H9 (cell line): ENCODE measurements around the gene FYCO1. TPM values are rescaled to one million over a fixed set of nuclear protein-coding genes. Genes with fewer than 3 reads are reported as not detected.

ENCODE experiments used
- DNase-seq: peaks from one replicate; pipeline ENCODE4 v3.0.0-alpha.2; 2017
- H2AFZ ChIP-seq: one replicate; pipeline ENCODE4 v1.6.1; 2013; ENCODE audit warnings: mild to moderate bottlenecking, low read length, control low read depth, moderate library complexity
- H2AK5ac ChIP-seq: 2 replicates; pipeline ENCODE4 v1.6.1; 2013; ENCODE audit warnings: low read length, control low read depth, mixed read lengths; ENCODE audit not compliant: insufficient read length
- H2BK120ac ChIP-seq: one replicate; pipeline ENCODE4 v1.6.1; 2013; ENCODE audit warnings: low read depth, mild to moderate bottlenecking, low read length, control low read depth, inconsistent platforms; ENCODE audit not compliant: poor library complexity, severe bottlenecking
- H2BK12ac ChIP-seq: 2 replicates; pipeline ENCODE4 v1.6.1; 2013; ENCODE audit warnings: low read length, control low read depth, mixed read lengths, low read depth; ENCODE audit not compliant: insufficient read length
- H2BK15ac ChIP-seq: 2 replicates; pipeline ENCODE4 v1.6.1; 2013; ENCODE audit warnings: low read depth, low read length, control low read depth
- H2BK20ac ChIP-seq: one replicate; pipeline ENCODE4 v1.6.1; 2013; ENCODE audit warnings: low read depth, mild to moderate bottlenecking, low read length, control low read depth, inconsistent platforms; ENCODE audit not compliant: poor library complexity, severe bottlenecking
- H2BK5ac ChIP-seq: 2 replicates; pipeline ENCODE4 v1.6.1; 2013; ENCODE audit warnings: low read length, control low read depth, mixed read lengths; ENCODE audit not compliant: insufficient read length
- H3K14ac ChIP-seq: 2 replicates; pipeline ENCODE4 v1.6.1; 2013; ENCODE audit warnings: low read length, control low read depth; ENCODE audit not compliant: insufficient read depth
- H3K18ac ChIP-seq: 2 replicates; pipeline ENCODE4 v1.6.1; 2013; ENCODE audit warnings: low read depth, mild to moderate bottlenecking, mixed read lengths, low read length, control low read depth; ENCODE audit not compliant: insufficient read length
- H3K23ac ChIP-seq: 2 replicates; pipeline ENCODE4 v1.6.1; 2013; ENCODE audit warnings: low read length, control low read depth, mixed read lengths, low read depth; ENCODE audit not compliant: insufficient read length
- H3K23me2 ChIP-seq: 2 replicates; pipeline ENCODE4 v1.6.1; 2013; ENCODE audit warnings: low read depth, mild to moderate bottlenecking, mixed read lengths, low read length, control low read depth; ENCODE audit not compliant: insufficient read length, poor library complexity, severe bottlenecking
- H3K27ac ChIP-seq: 2 replicates; pipeline ENCODE4 v1.5.1; 2013; ENCODE audit warnings: low read length, control low read depth, mixed read lengths, low read depth; ENCODE audit not compliant: insufficient read length
- H3K27me3 ChIP-seq: 2 replicates; pipeline ENCODE4 v1.6.1; 2013; ENCODE audit warnings: low read length, control low read depth, inconsistent platforms; ENCODE audit not compliant: insufficient read depth
- H3K4ac ChIP-seq: 2 replicates; pipeline ENCODE4 v1.6.1; 2013; ENCODE audit warnings: low read depth, mild to moderate bottlenecking, control low read depth, inconsistent platforms, low read length, moderate library complexity
- H3K4me1 ChIP-seq: 2 replicates; pipeline ENCODE4 v1.6.1; 2013; ENCODE audit warnings: low read length, control low read depth, inconsistent platforms; ENCODE audit not compliant: insufficient read depth
- H3K4me2 ChIP-seq: 2 replicates; pipeline ENCODE4 v1.6.1; 2013; ENCODE audit warnings: low read length, control low read depth, mixed read lengths; ENCODE audit not compliant: insufficient read length, insufficient read depth
- H3K56ac ChIP-seq: 2 replicates; pipeline ENCODE4 v1.6.1; 2013; ENCODE audit warnings: low read depth, mild to moderate bottlenecking, mixed read lengths, low read length, control low read depth; ENCODE audit not compliant: insufficient read length
- H3K79me1 ChIP-seq: 2 replicates; pipeline ENCODE4 v1.6.1; 2013; ENCODE audit warnings: low read depth, mild to moderate bottlenecking, moderate library complexity, low read length, control low read depth, inconsistent platforms; ENCODE audit not compliant: insufficient read depth, poor library complexity, severe bottlenecking
- H3K79me2 ChIP-seq: 2 replicates; pipeline ENCODE4 v1.6.1; 2013; ENCODE audit warnings: low read length, control low read depth, inconsistent platforms; ENCODE audit not compliant: insufficient read depth
- H3K9ac ChIP-seq: 2 replicates; pipeline ENCODE4 v1.6.1; 2013; ENCODE audit warnings: low read length, control low read depth, mixed read lengths; ENCODE audit not compliant: insufficient read length; ENCODE audit errors: extremely low read depth
- H3K9me3 ChIP-seq: one replicate; pipeline ENCODE4 v1.6.1; 2013; ENCODE audit warnings: low read depth, low read length, inconsistent platforms; ENCODE audit not compliant: control insufficient read depth
- H3T11ph ChIP-seq: one replicate; pipeline ENCODE4 v1.6.1; 2013; ENCODE audit warnings: mild to moderate bottlenecking, low read length, control low read depth, inconsistent platforms
- H4K20me1 ChIP-seq: one replicate; pipeline ENCODE4 v1.6.1; 2013; ENCODE audit not compliant: control insufficient read depth, insufficient read length, insufficient read depth
- H4K5ac ChIP-seq: 2 replicates; pipeline ENCODE4 v1.6.1; 2013; ENCODE audit warnings: low read depth, mild to moderate bottlenecking, mixed read lengths, low read length, control low read depth; ENCODE audit not compliant: insufficient read length
- H4K8ac ChIP-seq: replicated peaks from 2 replicates; pipeline ENCODE4 v1.6.1; 2013; ENCODE audit warnings: low read length, control low read depth, mixed read lengths, low read depth; ENCODE audit not compliant: insufficient read length
- H4K91ac ChIP-seq: 2 replicates; pipeline ENCODE4 v1.6.1; 2013; ENCODE audit warnings: low read depth, mild to moderate bottlenecking, moderate library complexity, mixed read lengths, low read length, control low read depth; ENCODE audit not compliant: insufficient read length
- H3K27ac Mint-ChIP-seq, 3 experiments: 2 replicates in 2 of 3; 3 replicates in 1 of 3; pipeline ENCODE4 v1.8.0; 2020 to 2021; ENCODE audit warnings: mixed read lengths in 3 of 3, mild to moderate bottlenecking in 1 of 3, moderate library complexity in 1 of 3
- H3K27me3 Mint-ChIP-seq: 2 replicates; pipeline ENCODE4 v1.8.0; 2021; ENCODE audit warnings: low read depth, mild to moderate bottlenecking, moderate library complexity, mixed read lengths
- H3K36me3 Mint-ChIP-seq, 3 experiments: 2 replicates in 2 of 3; 3 replicates in 1 of 3; pipeline ENCODE4 v1.8.0; 2020 to 2021; ENCODE audit warnings: low read depth in 3 of 3, mixed read lengths in 3 of 3; ENCODE audit not compliant: insufficient read depth in 1 of 3
- H3K4me1 Mint-ChIP-seq, 2 experiments: 2 replicates each; pipeline ENCODE4 v1.8.0; 2020; ENCODE audit warnings: mixed read lengths in 2 of 2
- H3K4me3 Mint-ChIP-seq, 2 experiments: 2 replicates in 1 of 2; 3 replicates in 1 of 2; pipeline ENCODE4 v1.8.0; 2020 to 2021; ENCODE audit warnings: mild to moderate bottlenecking in 2 of 2, mixed read lengths in 2 of 2, moderate library complexity in 1 of 2
- H3K9me3 Mint-ChIP-seq, 2 experiments: 2 replicates in 1 of 2; 3 replicates in 1 of 2; pipeline ENCODE4 v1.8.0; 2020; ENCODE audit warnings: mild to moderate bottlenecking in 2 of 2, mixed read lengths in 2 of 2, moderate library complexity in 1 of 2
- WGBS: extraction: QIAGEN DNeasy Blood & Tissue Kit; methylation state at CpG from one replicate; pipeline ENCODE4 v1.1.7; 2013; ENCODE audit warnings: missing lambda C conversion rate, low lambda C conversion rate, mixed read lengths; ENCODE audit not compliant: insufficient read length; ENCODE audit errors: extremely low coverage; 5-methylcytosine and 5-hydroxymethylcytosine counted together
- total RNA-seq: library from RNA; stranded (reverse); gene quantifications from 2 replicates; pipeline ENCODE4 v1.2.1, GENCODE V29; 2021
- TF ChIP-seq, protein P1 (sequence below): fragments of 200-600 bp; sonication (generic); conservative IDR thresholded peaks from 3 replicates; pipeline ENCODE4 v1.8.0; 2021; ENCODE audit warnings: antibody characterized with exemption, mild to moderate bottlenecking

Gene FYCO1
- total RNA-seq, 1 experiment from 2014 or later = 10.4 TPM

DNA sequence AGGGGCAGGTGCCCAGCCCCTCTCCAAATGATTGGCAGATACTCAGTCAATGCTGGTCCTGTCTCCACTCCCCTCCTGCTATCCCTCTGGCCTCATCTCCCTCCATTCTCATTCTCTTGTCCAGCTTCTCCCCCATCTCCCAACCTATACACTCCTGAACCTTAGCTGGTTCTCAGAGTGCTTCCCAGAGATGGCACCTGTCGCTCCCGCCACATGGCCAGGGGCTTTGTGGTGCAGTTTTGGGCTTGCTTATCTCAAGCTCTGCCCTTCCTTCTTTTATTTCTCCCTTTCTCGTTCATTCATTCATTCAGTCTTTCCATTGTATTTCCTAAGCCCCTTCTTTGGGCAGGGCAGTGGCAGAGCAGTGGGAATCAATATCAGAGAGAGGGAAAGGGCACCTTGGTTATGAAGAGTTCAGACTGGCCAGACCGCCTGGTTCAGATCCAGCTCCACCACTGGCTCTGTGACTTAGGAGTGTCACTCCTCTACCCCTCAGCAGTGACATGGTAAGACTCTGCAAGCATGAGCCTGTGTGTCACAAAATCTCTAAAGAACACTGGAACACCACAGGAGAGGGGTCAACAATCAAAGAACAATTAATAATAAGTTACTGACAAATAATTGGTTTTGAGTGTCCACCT is 72.6 kb downstream of the FYCO1 start:
- H4K91ac ChIP-seq = no peak overlapping the region

More for the DNA sequence above, 72.6 kb downstream of the FYCO1 start:
- Histone ChIP-seq H2AFZ (no peak overlapping the region), H3K27me3 (no peaks in the 10 kb centered on the region), H4K5ac (no peak overlapping the region), H2BK120ac (no peak overlapping the region), H3K23ac (no peak overlapping the region), H3K23me2 (no peaks in the 10 kb centered on the region), H3K56ac (no peak overlapping the region), H3T11ph (no peak overlapping the region), H2BK20ac (no peak overlapping the region), H4K20me1 (no peaks in the 10 kb centered on the region), H2BK12ac (no peak overlapping the region), H3K4ac (no peak overlapping the region), H3K14ac (no peak overlapping the region), H3K4me2 (no peak overlapping the region), H3K27ac (no peak overlapping the region), H3K79me1 (no peaks in the 10 kb centered on the region), H2BK5ac (no peak overlapping the region), H3K9me3 (no peaks in the 10 kb centered on the region), H3K4me1 (no peaks in the 10 kb centered on the region), H3K18ac (no peak overlapping the region), H2BK15ac (no peak overlapping the region), H3K9ac (no peak overlapping the region), H4K8ac (no peak overlapping the region), H3K79me2 (no peaks in the 10 kb centered on the region), H2AK5ac (no peak overlapping the region)
- no peak overlapping the region for H3K27ac Mint-ChIP-seq
- H3K4me3 Mint-ChIP-seq = no peak overlapping the region
- no peaks in the 10 kb centered on the region for H3K4me1 Mint-ChIP-seq
- no CpG with 5 or more reads among the region's 4 CpGs for WGBS
- DNase-seq = no peak
- no peaks in the 10 kb centered on the region for H3K9me3 Mint-ChIP-seq
- TF ChIP-seq, protein P1, sequence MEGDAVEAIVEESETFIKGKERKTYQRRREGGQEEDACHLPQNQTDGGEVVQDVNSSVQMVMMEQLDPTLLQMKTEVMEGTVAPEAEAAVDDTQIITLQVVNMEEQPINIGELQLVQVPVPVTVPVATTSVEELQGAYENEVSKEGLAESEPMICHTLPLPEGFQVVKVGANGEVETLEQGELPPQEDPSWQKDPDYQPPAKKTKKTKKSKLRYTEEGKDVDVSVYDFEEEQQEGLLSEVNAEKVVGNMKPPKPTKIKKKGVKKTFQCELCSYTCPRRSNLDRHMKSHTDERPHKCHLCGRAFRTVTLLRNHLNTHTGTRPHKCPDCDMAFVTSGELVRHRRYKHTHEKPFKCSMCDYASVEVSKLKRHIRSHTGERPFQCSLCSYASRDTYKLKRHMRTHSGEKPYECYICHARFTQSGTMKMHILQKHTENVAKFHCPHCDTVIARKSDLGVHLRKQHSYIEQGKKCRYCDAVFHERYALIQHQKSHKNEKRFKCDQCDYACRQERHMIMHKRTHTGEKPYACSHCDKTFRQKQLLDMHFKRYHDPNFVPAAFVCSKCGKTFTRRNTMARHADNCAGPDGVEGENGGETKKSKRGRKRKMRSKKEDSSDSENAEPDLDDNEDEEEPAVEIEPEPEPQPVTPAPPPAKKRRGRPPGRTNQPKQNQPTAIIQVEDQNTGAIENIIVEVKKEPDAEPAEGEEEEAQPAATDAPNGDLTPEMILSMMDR = no peak
- H3K27me3 Mint-ChIP-seq = no peaks in the 10 kb centered on the region; the same call in 1 of the 2 replicates
- peaks cover 2 to 59% (median 49%) of the 10 kb centered on the region in 3 experiments; a peak in 6 of 7 replicates for H3K36me3 Mint-ChIP-seq
